IMR-90 (cell line): ENCODE results near the gene KHK. TPM values are rescaled to one million over a fixed set of nuclear protein-coding genes. Genes with fewer than 3 reads are reported as not detected.

Experiments used
- ATAC-seq: fragments of 200-7000 bp; cut with Tn5 transposase; 2 replicates; pipeline ENCODE4 v1.9.1; 2020; ENCODE audit warnings: low read depth, mild to moderate bottlenecking, moderate library complexity
- BruUV-seq: library from RNA; stranded (reverse); fragments of 400-500 nt; replicated peaks from 2 replicates; lab custom pipeline; 2021; lab: Mats Ljungman, UMichigan
- CTCF ChIA-PET: fragments of 300-600 bp; formaldehyde crosslinking; extraction: SDS; loops from one replicate; lab custom pipeline; 2021; ENCODE audit warnings: antibody characterized with exemption; lab: Yijun Ruan, JAX
- POLR2A ChIA-PET: fragments of 300-600 bp; sonication (Branson Sonifier 250); formaldehyde crosslinking; loops from one replicate; lab custom pipeline; 2022; ENCODE audit warnings: antibody characterized with exemption; ENCODE audit not compliant: unreplicated experiment; lab: Charles Lee
- DNase-seq: peaks from one replicate; pipeline ENCODE4 v3.0.0; 2013
- H2AFZ ChIP-seq: replicated peaks from 2 replicates; pipeline ENCODE3; 2013; ENCODE audit warnings: low read length, mild to moderate bottlenecking; ENCODE audit not compliant: poor library complexity
- H2AK5ac ChIP-seq: 2 replicates; pipeline ENCODE4 v1.6.1; 2013; ENCODE audit warnings: low read depth, low read length, inconsistent platforms
- H2AK9ac ChIP-seq: replicated peaks from 2 replicates; pipeline ENCODE3; 2013; ENCODE audit warnings: mild to moderate bottlenecking, low read depth, low read length, moderate library complexity; ENCODE audit not compliant: poor library complexity
- H2BK120ac ChIP-seq: 2 replicates; pipeline ENCODE4 v1.6.1; 2013; ENCODE audit warnings: low read depth, low read length, inconsistent platforms
- H2BK15ac ChIP-seq: 3 replicates; pipeline ENCODE4 v1.6.1; 2013; ENCODE audit warnings: low read depth, low read length, inconsistent platforms
- H2BK20ac ChIP-seq: 2 replicates; pipeline ENCODE4 v1.6.1; 2013; ENCODE audit warnings: low read depth, mild to moderate bottlenecking, inconsistent platforms, low read length, moderate library complexity
- H2BK5ac ChIP-seq: 2 replicates; pipeline ENCODE4 v1.6.1; 2013; ENCODE audit warnings: mild to moderate bottlenecking, low read depth, low read length, inconsistent platforms; ENCODE audit not compliant: poor library complexity, severe bottlenecking
- H3K14ac ChIP-seq: replicated peaks from 2 replicates; pipeline ENCODE4 v1.6.1; 2013; ENCODE audit warnings: low read depth, low read length, inconsistent platforms
- H3K18ac ChIP-seq: 2 replicates; pipeline ENCODE4 v1.6.1; 2013; ENCODE audit warnings: low read depth, low read length, control low read depth
- H3K23ac ChIP-seq: 2 replicates; pipeline ENCODE4 v1.6.1; 2013; ENCODE audit warnings: low read depth, low read length, inconsistent platforms
- H3K27ac ChIP-seq: 2 replicates; pipeline ENCODE4 v1.5.1; 2013; ENCODE audit warnings: mild to moderate bottlenecking, control low read depth, low read length; ENCODE audit not compliant: insufficient read depth
- H3K27me3 ChIP-seq: 2 replicates; pipeline ENCODE4 v1.6.1; 2013; ENCODE audit warnings: low read length; ENCODE audit not compliant: control insufficient read depth, insufficient read depth
- H3K36me3 ChIP-seq: 2 replicates; pipeline ENCODE4 v1.6.1; 2013; ENCODE audit warnings: low read length, mixed read lengths; ENCODE audit not compliant: control insufficient read depth, insufficient read depth
- H3K4ac ChIP-seq: 2 replicates; pipeline ENCODE4 v1.6.1; 2013; ENCODE audit warnings: low read depth, low read length, inconsistent platforms
- H3K4me1 ChIP-seq: 2 replicates; pipeline ENCODE4 v1.6.1; 2013; ENCODE audit warnings: low read length, mixed read lengths; ENCODE audit not compliant: control insufficient read depth, insufficient read depth
- H3K4me2 ChIP-seq: 2 replicates; pipeline ENCODE4 v1.6.1; 2013; ENCODE audit warnings: low read depth, mild to moderate bottlenecking, control low read depth, low read length, moderate library complexity
- H3K4me3 ChIP-seq: 2 replicates; pipeline ENCODE4 v1.5.1; 2013; ENCODE audit warnings: low read depth, mild to moderate bottlenecking, control low read depth, low read length, moderate library complexity; ENCODE audit not compliant: insufficient read depth
- H3K56ac ChIP-seq: 2 replicates; pipeline ENCODE4 v1.6.1; 2013; ENCODE audit warnings: low read length, inconsistent platforms; ENCODE audit not compliant: insufficient read depth; ENCODE audit errors: extremely low read depth
- H3K79me1 ChIP-seq, 2 experiments: 2 replicates each; pipeline ENCODE4 v1.6.1; 2013; ENCODE audit warnings: low read length in 2 of 2, inconsistent platforms in 1 of 2, low read depth in 1 of 2
- H3K9ac ChIP-seq: 2 replicates; pipeline ENCODE4 v1.6.1; 2013; ENCODE audit warnings: low read depth, low read length, control low read depth
- H3K9me1 ChIP-seq: 2 replicates; pipeline ENCODE4 v1.6.1; 2013; ENCODE audit warnings: low read length, inconsistent platforms; ENCODE audit not compliant: insufficient read depth
- H3K9me3 ChIP-seq: 2 replicates; pipeline ENCODE4 v1.6.1; 2013; ENCODE audit warnings: low read length; ENCODE audit not compliant: control insufficient read depth, insufficient read depth
- H4K20me1 ChIP-seq: 2 replicates; pipeline ENCODE4 v1.6.1; 2013; ENCODE audit warnings: low read length, inconsistent platforms; ENCODE audit not compliant: insufficient read depth
- H4K5ac ChIP-seq: 2 replicates; pipeline ENCODE4 v1.6.1; 2013; ENCODE audit warnings: mild to moderate bottlenecking, low read depth, low read length, control low read depth
- H4K8ac ChIP-seq, 2 experiments: 2 replicates each; pipeline ENCODE4 v1.6.1; 2013; ENCODE audit warnings: low read depth in 2 of 2, low read length in 2 of 2, control low read depth in 1 of 2, inconsistent platforms in 1 of 2
- H4K91ac ChIP-seq: 2 replicates; pipeline ENCODE4 v1.6.1; 2013; ENCODE audit warnings: low read depth, low read length, inconsistent platforms; ENCODE audit not compliant: insufficient read depth
- CHD1 ChIP-seq: IDR thresholded peaks from 2 replicates; pipeline ENCODE4 v1.6.1; 2012; ENCODE audit warnings: low read depth, low read length, improper control_type of control experiment
- CTCF ChIP-seq: conservative IDR thresholded peaks from 2 replicates; pipeline ENCODE4 v1.5.1; 2012; ENCODE audit warnings: mild to moderate bottlenecking, low read depth, low read length, improper control_type of control experiment
- FOS ChIP-seq: fragments of 150-350 bp; IDR thresholded peaks from 2 replicates; pipeline ENCODE4 v1.6.1; 2016; ENCODE audit warnings: low read depth, low read length
- RAD21 ChIP-seq: IDR thresholded peaks from 2 replicates; pipeline ENCODE4 v1.6.1; 2012; ENCODE audit warnings: low read length, improper control_type of control experiment
- SMC3 ChIP-seq: fragments of 150-350 bp; IDR thresholded peaks from 2 replicates; pipeline ENCODE4 v1.6.1; 2016; ENCODE audit warnings: low read depth, mild to moderate bottlenecking, antibody characterized with exemption, low read length, moderate library complexity
- WGBS, 2 experiments: methylation state at CpG; one replicate each; pipeline versions ENCODE4 v1.1.5 to v1.1.7; 2013; ENCODE audit warnings: missing lambda C conversion rate in 2 of 2; ENCODE audit not compliant: insufficient read length in 1 of 2; ENCODE audit errors: extremely low coverage in 2 of 2; 5-methylcytosine and 5-hydroxymethylcytosine counted together
- dilution Hi-C: fragments of 300-500 bp; cut with HindIII; formaldehyde crosslinking; loops from one replicate; pipeline ENCODE4 v1.14.3; 2018; ENCODE audit warnings: low sequenced_read_pairs; ENCODE audit not compliant: unreplicated experiment
- in situ Hi-C: fragments of 300-500 bp; cut with MboI; formaldehyde crosslinking; loops from 3 replicates; pipeline ENCODE4 v1.14.3; 2019; ENCODE audit warnings: low sequenced_read_pairs, inconsistent platforms, mixed read lengths
- intact Hi-C: fragments of 100-400 bp; cut with micrococcal nuclease; formaldehyde crosslinking; loops from 2 replicates; pipeline ENCODE4 v1.10.0; 2022
- polyA plus RNA-seq, 3 experiments: library from polyadenylated mRNA; depleted of rRNA; stranded (reverse); fragments of >200 nt; gene quantifications; 2 replicates each; pipeline ENCODE4 v1.2.3, GENCODE V29; 2012; ENCODE audit warnings: low replicate concordance in 1 of 3
- total RNA-seq: library from RNA; depleted of rRNA; stranded (reverse); fragments of >200 nt; gene quantifications from 2 replicates; pipeline ENCODE4 v1.2.3, GENCODE V29; 2012

The KHK gene
- total and polyA plus RNA-seq, 2 of the 4 experiments (the other 2 are of a cell fraction) = 0.72 to 0.82 TPM

GRCh38 chr2:27085062-27085672, 1.4 kb upstream of the KHK start (continued):
- no peak for TF ChIP-seq FOS

- no peak overlapping the region for H2BK15ac ChIP-seq
- no peak overlapping the region for H2BK5ac ChIP-seq
- H3K36me3 ChIP-seq = peaks cover 23% of the 10 kb centered on the region; the same call in 1 of the 2 replicates
- BruUV-seq = TSS peak; percentile 86
- no peak overlapping the region for H3K9ac ChIP-seq
- no peak overlapping the region for H2BK120ac ChIP-seq
- no peak overlapping the region for H4K5ac ChIP-seq
- peak overlapping the region; percentile 45 to 55; a peak in 2 of 4 replicates for H4K8ac ChIP-seq
- WGBS, 2 experiments = 11% methylated on average over 28 of the region's 38 CpGs; no CpG with 5 or more reads in 1 of the 2 experiments
- no peak overlapping the region for H3K23ac ChIP-seq
- H3K79me1 ChIP-seq = peaks cover 0 to 31% of the 10 kb centered on the region in 2 experiments; a peak in 2 of 4 replicates
- H2AK9ac ChIP-seq = peak overlapping the region; percentile 91
- peaks cover 11% of the 10 kb centered on the region for H3K4me1 ChIP-seq
- no peak overlapping the region for H3K56ac ChIP-seq
- peak; percentile 45 for DNase-seq
- no peaks in the 10 kb centered on the region for H3K27me3 ChIP-seq
- H3K4me2 ChIP-seq = peak overlapping the region; percentile 6; the same call in 1 of the 2 replicates
- peak overlapping the region; percentile 86 for H2AFZ ChIP-seq
- no peak overlapping the region for H3K18ac ChIP-seq
- peak overlapping the region; percentile 51 for H2AK5ac ChIP-seq
- ChIA-PET POLR2A (no interaction called here), CTCF (interaction anchor here (1.3 kb wide), 1 partner anchor 239 kb away, joined by 3 read pairs; no protein-coding TSS in a partner anchor)
- in situ Hi-C loops (no loop called here), intact Hi-C loops (loop anchor here (1.0 to 5.0 kb wide), 2 partner anchors 35 to 238 kb away; partner anchors contain the start of gene DPYSL5), dilution Hi-C loops (no loop called here)
- H3K4ac ChIP-seq = peak overlapping the region; percentile 42
- TF ChIP-seq CHD1 (no peak), SMC3 (peak; percentile 23; the same call in 1 of the 2 replicates), FOS (no peak), RAD21 (peak; percentile 46; the same call in 1 of the 2 replicates), CTCF (peak; percentile 40)
- H3K9me1 ChIP-seq = no peaks in the 10 kb centered on the region; the same call in 1 of the 2 replicates
- no peaks in the 10 kb centered on the region for H3K9me3 ChIP-seq
- H4K20me1 ChIP-seq = peaks cover 8% of the 10 kb centered on the region
- no peak overlapping the region for H3K14ac ChIP-seq
- H4K91ac ChIP-seq = peak overlapping the region; percentile 58
- peak overlapping the region; percentile 64 for H3K27ac ChIP-seq
- no peak overlapping the region for H3K4me3 ChIP-seq
- ATAC-seq = peak; percentile 7
- H2BK20ac ChIP-seq = no peak overlapping the region
These were observed 891 bp upstream of the KHK start for GRCh38 chr2:27085673-27086089.
